WTC11 (cell line): ENCODE data around the gene KCNJ11. TPM values are rescaled to one million over a fixed set of nuclear protein-coding genes. Genes with fewer than 3 reads are reported as not detected.

Experiments
- ATAC-seq: fragments of 200-7000 bp; cut with Tn5 transposase; 2 replicates; pipeline ENCODE4 v1.10.0; 2021; ENCODE audit warnings: mild to moderate bottlenecking, moderate library complexity
- CTCF ChIA-PET: fragments of 300-600 bp; sonication (Branson Sonifier 250); formaldehyde crosslinking; loops from one replicate; lab custom pipeline; 2021; ENCODE audit warnings: antibody characterized with exemption; lab: Charles Lee
- POLR2A ChIA-PET: fragments of 350-600 bp; sonication (Branson Sonifier 250); formaldehyde crosslinking; loops from one replicate; lab custom pipeline; 2021; ENCODE audit warnings: antibody characterized with exemption; lab: Charles Lee
- DNase-seq: peaks from one replicate; pipeline ENCODE4 v3.0.0; 2021; ENCODE audit warnings: low spot score
- H3K27ac Mint-ChIP-seq: 2 replicates; pipeline ENCODE4 v1.8.0; 2021; ENCODE audit warnings: mixed read lengths
- H3K27me3 Mint-ChIP-seq: 2 replicates; pipeline ENCODE4 v1.8.0; 2021; ENCODE audit warnings: low read depth, mild to moderate bottlenecking, moderate library complexity, mixed read lengths
- H3K36me3 Mint-ChIP-seq: 2 replicates; pipeline ENCODE4 v1.8.0; 2021; ENCODE audit warnings: mixed read lengths
- H3K4me1 Mint-ChIP-seq: 2 replicates; pipeline ENCODE4 v1.8.0; 2022; ENCODE audit warnings: mixed read lengths
- H3K4me3 Mint-ChIP-seq: 2 replicates; pipeline ENCODE4 v1.8.0; 2021; ENCODE audit warnings: mild to moderate bottlenecking, moderate library complexity, mixed read lengths
- H3K9me3 Mint-ChIP-seq: 2 replicates; pipeline ENCODE4 v1.8.0; 2021; ENCODE audit warnings: mixed read lengths
- HMGA2 ChIP-seq: fragments of 250-450 bp; sonication (Bioruptor Pico); IDR thresholded peaks from 2 replicates; pipeline ENCODE4 v1.4.0; 2021; ENCODE audit warnings: mild to moderate bottlenecking, moderate library complexity
- JAZF1 ChIP-seq: fragments of 250-450 bp; sonication (Bioruptor Pico); IDR thresholded peaks from 2 replicates; pipeline ENCODE4 v1.9.0; 2021; ENCODE audit warnings: moderate library complexity, mild to moderate bottlenecking, inconsistent platforms
- SP1 ChIP-seq: sonication (generic); formaldehyde crosslinking; conservative IDR thresholded peaks from 2 replicates; pipeline ENCODE4 v1.8.1; 2022; ENCODE audit warnings: missing genetic modification reagents
- TCF7 ChIP-seq: sonication (generic); formaldehyde crosslinking; IDR thresholded peaks from 2 replicates; pipeline ENCODE4 v1.8.0; 2022; ENCODE audit warnings: mild to moderate bottlenecking, low read depth, missing genetic modification reagents, moderate library complexity
- ZNF138 ChIP-seq: sonication (generic); formaldehyde crosslinking; conservative IDR thresholded peaks from 2 replicates; pipeline ENCODE4 v1.8.1; 2022; ENCODE audit warnings: mild to moderate bottlenecking, moderate library complexity, missing genetic modification reagents
- ZNF263 ChIP-seq: sonication (generic); formaldehyde crosslinking; IDR thresholded peaks from 2 replicates; pipeline ENCODE4 v1.8.1; 2022; ENCODE audit warnings: low read depth, mild to moderate bottlenecking, moderate library complexity, missing genetic modification reagents
- ZNF317 ChIP-seq: sonication (generic); formaldehyde crosslinking; IDR thresholded peaks from 2 replicates; pipeline ENCODE4 v1.8.1; 2023; ENCODE audit warnings: low read depth, mild to moderate bottlenecking, moderate library complexity, missing genetic modification reagents, borderline replicate concordance
- ZNF416 ChIP-seq: fragments of 250-450 bp; sonication (Bioruptor Pico); IDR thresholded peaks from 2 replicates; pipeline ENCODE4 v1.9.0; 2021; ENCODE audit warnings: mild to moderate bottlenecking, inconsistent platforms
- ZNF671 ChIP-seq: fragments of 250-450 bp; sonication (Bioruptor Pico); IDR thresholded peaks from 2 replicates; pipeline ENCODE4 v1.8.0; 2021; ENCODE audit warnings: mild to moderate bottlenecking
- total RNA-seq: library from RNA; stranded (reverse); gene quantifications from 3 replicates; pipeline ENCODE4 v1.2.3, GENCODE V29; 2021
- TF ChIP-seq, protein P1 (sequence below): sonication (generic); formaldehyde crosslinking; conservative IDR thresholded peaks from 2 replicates; pipeline ENCODE4 v1.8.1; 2023; ENCODE audit warnings: mild to moderate bottlenecking, low read depth, missing genetic modification reagents, moderate library complexity
- TF ChIP-seq, protein P2 (sequence below): sonication (generic); formaldehyde crosslinking; IDR thresholded peaks from 2 replicates; pipeline ENCODE4 v1.8.0; 2022; ENCODE audit warnings: mild to moderate bottlenecking, missing genetic modification reagents
- TF ChIP-seq, protein P3 (sequence below): fragments of 250-450 bp; sonication (Bioruptor Pico); IDR thresholded peaks from 2 replicates; pipeline ENCODE4 v1.8.0; 2021; ENCODE audit warnings: mild to moderate bottlenecking
- TF ChIP-seq, protein P4 (sequence below): fragments of 250-450 bp; sonication (Bioruptor Pico); conservative IDR thresholded peaks from 2 replicates; pipeline ENCODE4 v1.9.0; 2021; ENCODE audit warnings: mild to moderate bottlenecking
- TF ChIP-seq, protein P5 (sequence below): sonication (generic); formaldehyde crosslinking; IDR thresholded peaks from 2 replicates; pipeline ENCODE4 v1.8.1; 2022; ENCODE audit warnings: mild to moderate bottlenecking, moderate library complexity, missing genetic modification reagents
- TF ChIP-seq, protein P6 (sequence below): sonication (generic); formaldehyde crosslinking; IDR thresholded peaks from 2 replicates; pipeline ENCODE4 v1.8.1; 2022; ENCODE audit warnings: mild to moderate bottlenecking, missing genetic modification reagents, moderate library complexity, borderline replicate concordance

Gene KCNJ11
- total RNA-seq, 1 experiment from 2014 or later = 8.2 TPM

DNA sequence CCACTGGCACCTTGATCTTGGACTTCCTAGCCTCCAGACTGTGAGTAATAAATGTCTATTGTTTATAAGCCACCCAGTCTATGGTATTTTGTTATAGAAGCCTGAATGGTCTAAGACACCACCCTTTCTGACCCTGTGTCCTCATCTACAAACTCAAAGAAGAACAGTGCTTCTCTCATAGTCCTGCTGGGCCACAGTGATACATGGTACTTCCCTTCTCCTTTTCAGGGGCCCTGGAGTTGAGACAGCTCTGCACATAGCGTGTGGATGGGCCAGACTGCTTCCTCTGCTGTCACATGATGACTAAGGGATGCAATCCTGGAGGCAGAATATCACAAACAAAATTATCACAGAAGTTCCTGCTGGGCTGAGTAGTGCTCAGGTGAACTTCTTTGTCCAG, 5.0 kb downstream of the KCNJ11 start:
- peaks cover 9% of the 10 kb centered on the region for H3K27me3 Mint-ChIP-seq
- CTCF ChIA-PET = interaction anchor here (0.7 to 8.0 kb wide), 29 partner anchors 9 to 344 kb away, joined by 3 to 203 read pairs (median 6); partner anchors contain the start of genes ABCC8, MYOD1 and OTOG
- DNase-seq (no peak), ATAC-seq (no peak)
- H3K4me3 Mint-ChIP-seq = no peak overlapping the region
- H3K27ac Mint-ChIP-seq = no peak overlapping the region
- peaks cover 10% of the 10 kb centered on the region for H3K9me3 Mint-ChIP-seq
- H3K36me3 Mint-ChIP-seq = peaks cover 20% of the 10 kb centered on the region
- H3K4me1 Mint-ChIP-seq = no peaks in the 10 kb centered on the region
- POLR2A ChIA-PET = interaction anchor here (0.6 kb wide), 1 partner anchor 158 kb away, joined by 7 read pairs; no protein-coding TSS in a partner anchor
- TF ChIP-seq ZNF671 (CRISPR knock-in tag) (no peak), ZNF317 (CRISPR knock-in tag) (no peak), HMGA2 (CRISPR knock-in tag) (no peak), TCF7 (CRISPR knock-in tag) (no peak), SP1 (no peak), ZNF138 (CRISPR knock-in tag) (no peak)
- TF ChIP-seq, protein P1, sequence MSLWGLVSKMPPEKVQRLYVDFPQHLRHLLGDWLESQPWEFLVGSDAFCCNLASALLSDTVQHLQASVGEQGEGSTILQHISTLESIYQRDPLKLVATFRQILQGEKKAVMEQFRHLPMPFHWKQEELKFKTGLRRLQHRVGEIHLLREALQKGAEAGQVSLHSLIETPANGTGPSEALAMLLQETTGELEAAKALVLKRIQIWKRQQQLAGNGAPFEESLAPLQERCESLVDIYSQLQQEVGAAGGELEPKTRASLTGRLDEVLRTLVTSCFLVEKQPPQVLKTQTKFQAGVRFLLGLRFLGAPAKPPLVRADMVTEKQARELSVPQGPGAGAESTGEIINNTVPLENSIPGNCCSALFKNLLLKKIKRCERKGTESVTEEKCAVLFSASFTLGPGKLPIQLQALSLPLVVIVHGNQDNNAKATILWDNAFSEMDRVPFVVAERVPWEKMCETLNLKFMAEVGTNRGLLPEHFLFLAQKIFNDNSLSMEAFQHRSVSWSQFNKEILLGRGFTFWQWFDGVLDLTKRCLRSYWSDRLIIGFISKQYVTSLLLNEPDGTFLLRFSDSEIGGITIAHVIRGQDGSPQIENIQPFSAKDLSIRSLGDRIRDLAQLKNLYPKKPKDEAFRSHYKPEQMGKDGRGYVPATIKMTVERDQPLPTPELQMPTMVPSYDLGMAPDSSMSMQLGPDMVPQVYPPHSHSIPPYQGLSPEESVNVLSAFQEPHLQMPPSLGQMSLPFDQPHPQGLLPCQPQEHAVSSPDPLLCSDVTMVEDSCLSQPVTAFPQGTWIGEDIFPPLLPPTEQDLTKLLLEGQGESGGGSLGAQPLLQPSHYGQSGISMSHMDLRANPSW (CRISPR knock-in tag) = no peak
- TF ChIP-seq, protein P2, sequence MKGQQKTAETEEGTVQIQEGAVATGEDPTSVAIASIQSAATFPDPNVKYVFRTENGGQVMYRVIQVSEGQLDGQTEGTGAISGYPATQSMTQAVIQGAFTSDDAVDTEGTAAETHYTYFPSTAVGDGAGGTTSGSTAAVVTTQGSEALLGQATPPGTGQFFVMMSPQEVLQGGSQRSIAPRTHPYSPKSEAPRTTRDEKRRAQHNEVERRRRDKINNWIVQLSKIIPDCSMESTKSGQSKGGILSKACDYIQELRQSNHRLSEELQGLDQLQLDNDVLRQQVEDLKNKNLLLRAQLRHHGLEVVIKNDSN = no peak

DNA sequence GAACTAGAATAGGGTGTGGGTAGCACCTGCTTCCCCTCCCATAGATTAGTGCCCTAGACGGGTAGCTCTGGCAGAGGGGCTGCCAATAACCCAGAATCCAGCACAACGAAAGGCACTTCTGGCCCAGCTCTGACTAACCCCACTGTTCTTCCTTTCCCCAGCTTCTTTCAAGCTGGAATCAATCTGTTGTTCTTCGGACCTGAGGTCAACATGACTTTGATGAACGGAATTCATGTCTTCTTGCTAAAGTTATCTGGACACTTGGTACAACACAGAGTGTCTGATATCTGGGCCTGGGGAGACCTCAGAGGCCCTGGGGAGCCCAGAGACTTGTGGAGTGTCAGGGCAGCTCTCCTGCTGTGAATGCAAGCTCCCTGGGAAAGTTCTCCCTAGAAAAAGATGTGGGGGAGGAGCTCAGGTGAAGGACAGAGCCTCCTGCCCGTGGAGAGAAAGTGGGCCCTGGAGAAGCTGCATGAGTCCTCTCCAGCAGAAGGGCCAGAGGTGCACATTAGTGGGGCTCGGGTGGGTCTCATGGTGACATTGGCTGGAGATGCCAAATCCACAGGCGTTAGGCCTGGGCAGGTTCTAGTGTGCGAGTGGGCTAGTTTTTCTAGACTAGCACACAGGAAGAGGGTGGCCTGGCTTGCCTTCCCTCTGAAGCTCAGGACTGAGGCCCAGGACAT, 6.3 kb downstream of the KCNJ11 start:
- Mint-ChIP-seq H3K9me3 (peaks cover 22% of the 10 kb centered on the region), H3K4me3 (no peak overlapping the region), H3K4me1 (no peaks in the 10 kb centered on the region), H3K27ac (no peak overlapping the region), H3K27me3 (peaks cover 8% of the 10 kb centered on the region), H3K36me3 (peaks cover 25% of the 10 kb centered on the region)
- CTCF ChIA-PET = interaction anchor here (0.6 to 8.0 kb wide), 7 partner anchors 29 to 165 kb away, joined by 3 to 203 read pairs (median 13); partner anchors contain the start of genes ABCC8 and OTOG
- POLR2A ChIA-PET = no interaction called here
- ATAC-seq (no peak), DNase-seq (no peak)
- TF ChIP-seq, protein P3, sequence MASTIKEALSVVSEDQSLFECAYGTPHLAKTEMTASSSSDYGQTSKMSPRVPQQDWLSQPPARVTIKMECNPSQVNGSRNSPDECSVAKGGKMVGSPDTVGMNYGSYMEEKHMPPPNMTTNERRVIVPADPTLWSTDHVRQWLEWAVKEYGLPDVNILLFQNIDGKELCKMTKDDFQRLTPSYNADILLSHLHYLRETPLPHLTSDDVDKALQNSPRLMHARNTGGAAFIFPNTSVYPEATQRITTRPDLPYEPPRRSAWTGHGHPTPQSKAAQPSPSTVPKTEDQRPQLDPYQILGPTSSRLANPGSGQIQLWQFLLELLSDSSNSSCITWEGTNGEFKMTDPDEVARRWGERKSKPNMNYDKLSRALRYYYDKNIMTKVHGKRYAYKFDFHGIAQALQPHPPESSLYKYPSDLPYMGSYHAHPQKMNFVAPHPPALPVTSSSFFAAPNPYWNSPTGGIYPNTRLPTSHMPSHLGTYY (CRISPR knock-in tag) = no peak
- TF ChIP-seq, protein P4, sequence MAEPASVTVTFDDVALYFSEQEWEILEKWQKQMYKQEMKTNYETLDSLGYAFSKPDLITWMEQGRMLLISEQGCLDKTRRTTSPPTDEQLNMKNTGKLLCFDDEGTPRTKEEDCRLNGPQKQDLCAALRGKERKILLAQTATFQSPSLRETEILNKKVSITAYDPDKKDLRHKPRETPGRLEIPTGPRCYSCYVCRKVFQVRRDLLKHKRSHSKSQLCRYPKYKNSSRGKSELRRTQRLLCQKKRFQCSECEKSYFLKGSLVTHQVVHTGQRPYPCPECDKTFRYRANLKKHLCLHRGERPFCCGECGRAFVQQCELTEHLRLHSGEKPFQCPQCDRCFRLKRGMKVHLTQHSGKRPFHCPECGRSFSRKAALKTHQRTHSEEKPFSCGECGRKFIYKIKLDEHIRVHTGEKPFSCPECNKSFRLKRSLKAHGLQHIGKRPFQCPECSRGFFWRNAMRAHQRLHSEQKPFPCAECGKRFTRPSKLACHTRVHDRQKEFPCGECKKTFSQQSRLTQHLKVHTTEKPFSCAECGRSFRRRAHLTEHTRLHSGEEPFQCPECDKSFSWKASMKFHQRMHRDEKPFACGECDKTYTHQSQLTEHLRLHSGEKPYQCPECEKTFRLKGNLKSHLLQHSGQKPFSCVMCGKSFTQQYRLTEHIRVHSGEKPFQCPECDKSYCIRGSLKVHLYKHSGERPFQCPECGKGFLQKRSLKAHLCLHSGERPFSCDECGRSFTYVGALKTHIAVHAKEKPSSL = no peak
- no peak for TF ChIP-seq ZNF671 (CRISPR knock-in tag)
- no peak for TF ChIP-seq ZNF263
- no peak for TF ChIP-seq JAZF1 (CRISPR knock-in tag)
- TF ChIP-seq, protein P5, sequence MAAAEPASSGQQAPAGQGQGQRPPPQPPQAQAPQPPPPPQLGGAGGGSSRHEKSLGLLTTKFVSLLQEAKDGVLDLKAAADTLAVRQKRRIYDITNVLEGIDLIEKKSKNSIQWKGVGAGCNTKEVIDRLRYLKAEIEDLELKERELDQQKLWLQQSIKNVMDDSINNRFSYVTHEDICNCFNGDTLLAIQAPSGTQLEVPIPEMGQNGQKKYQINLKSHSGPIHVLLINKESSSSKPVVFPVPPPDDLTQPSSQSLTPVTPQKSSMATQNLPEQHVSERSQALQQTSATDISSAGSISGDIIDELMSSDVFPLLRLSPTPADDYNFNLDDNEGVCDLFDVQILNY = no peak

DNA sequence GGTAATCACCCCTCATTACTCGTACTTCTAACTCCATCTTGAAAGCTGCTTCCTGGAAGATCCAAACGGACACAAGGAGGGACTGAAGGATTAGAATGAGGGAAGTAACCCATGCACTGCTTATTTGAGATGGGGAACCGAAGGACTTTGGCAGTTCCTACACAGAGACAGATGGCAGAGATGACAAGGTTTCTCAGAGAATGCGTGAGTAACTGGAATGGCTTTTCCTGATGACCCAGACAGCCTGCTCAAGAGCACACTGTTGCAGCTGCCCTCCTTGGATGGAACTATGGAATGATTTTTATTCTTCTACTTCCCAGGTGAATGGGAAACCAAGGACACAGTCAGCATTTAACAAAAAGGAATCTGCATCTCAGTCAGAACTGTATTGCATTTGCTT, 7.3 kb downstream of the KCNJ11 start:
- ATAC-seq (no peak), DNase-seq (no peak)
- CTCF ChIA-PET = interaction anchor here (1.6 to 8.0 kb wide), 2 partner anchors 146 to 166 kb away, joined by 3 to 203 read pairs; partner anchors contain the start of gene OTOG
- peaks cover 29% of the 10 kb centered on the region for H3K9me3 Mint-ChIP-seq
- TF ChIP-seq, protein P6, sequence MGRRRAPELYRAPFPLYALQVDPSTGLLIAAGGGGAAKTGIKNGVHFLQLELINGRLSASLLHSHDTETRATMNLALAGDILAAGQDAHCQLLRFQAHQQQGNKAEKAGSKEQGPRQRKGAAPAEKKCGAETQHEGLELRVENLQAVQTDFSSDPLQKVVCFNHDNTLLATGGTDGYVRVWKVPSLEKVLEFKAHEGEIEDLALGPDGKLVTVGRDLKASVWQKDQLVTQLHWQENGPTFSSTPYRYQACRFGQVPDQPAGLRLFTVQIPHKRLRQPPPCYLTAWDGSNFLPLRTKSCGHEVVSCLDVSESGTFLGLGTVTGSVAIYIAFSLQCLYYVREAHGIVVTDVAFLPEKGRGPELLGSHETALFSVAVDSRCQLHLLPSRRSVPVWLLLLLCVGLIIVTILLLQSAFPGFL (CRISPR knock-in tag) = no peak
- TF ChIP-seq ZNF416 (CRISPR knock-in tag) = no peak
- TF ChIP-seq, protein P2 = no peak
- H3K4me3 Mint-ChIP-seq = no peak overlapping the region
- POLR2A ChIA-PET = no interaction called here
- H3K27me3 Mint-ChIP-seq = peaks cover 5% of the 10 kb centered on the region; the same call in 1 of the 2 replicates
- no peak overlapping the region for H3K27ac Mint-ChIP-seq
- no peaks in the 10 kb centered on the region for H3K4me1 Mint-ChIP-seq
- peaks cover 22% of the 10 kb centered on the region for H3K36me3 Mint-ChIP-seq
